GM18499 (cell line): ENCODE data around the gene DNAAF1.
"Not testable (repeated sequence)": the region's sequence is repeated elsewhere in the genome, so short reads cannot be mapped to it uniquely, and the experiment has no call there.

Source experiments
- ATAC-seq: cut with Tn5 transposase; IDR thresholded peaks from one replicate; pipeline ENCODE4 v1.9.1; 2021; ENCODE audit warnings: moderate number of reproducible peaks; ENCODE audit not compliant: insufficient read depth, unreplicated experiment

DNAAF1 gene

DNA sequence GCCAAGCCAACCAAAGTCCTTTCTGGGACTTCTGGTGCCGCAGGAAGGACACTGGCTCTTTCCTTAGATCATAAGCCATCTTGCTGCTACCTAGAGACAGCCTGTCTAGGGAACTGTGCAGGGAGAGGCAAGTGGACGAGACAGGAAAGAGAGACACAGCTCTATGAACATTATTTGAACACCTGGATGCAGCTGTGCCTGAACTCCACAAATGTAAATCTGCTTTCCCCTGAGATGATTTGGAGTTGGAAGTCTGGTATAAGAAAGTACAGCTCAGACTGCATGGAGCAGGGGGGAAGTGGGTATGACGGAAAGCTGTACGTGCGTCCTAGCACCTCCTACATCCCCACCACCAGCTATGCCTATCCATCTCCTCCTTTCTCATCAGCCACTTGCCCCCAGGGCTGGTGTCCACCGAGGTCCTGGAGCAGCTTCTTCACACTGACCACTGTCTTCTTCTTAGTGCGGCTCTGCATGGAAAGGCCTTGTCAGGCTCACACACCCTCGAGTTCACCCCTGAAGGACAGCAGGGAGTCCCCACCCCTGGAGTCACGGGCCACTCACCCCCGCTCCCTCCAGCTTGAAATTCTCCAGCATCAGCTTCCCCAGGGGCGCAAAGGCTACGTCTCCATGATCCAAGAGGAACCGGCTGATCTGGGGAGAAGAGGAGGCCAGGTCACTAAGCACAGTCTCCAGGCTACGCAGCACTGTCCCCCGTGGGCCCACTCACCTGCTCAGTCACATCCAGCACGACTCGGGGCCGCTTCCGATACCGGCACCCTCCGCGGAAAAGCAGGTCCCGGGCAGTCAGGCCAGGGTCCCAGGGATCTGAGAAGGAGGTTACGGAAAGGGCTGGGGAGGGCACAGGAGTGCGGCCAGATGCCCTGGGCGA is 37.8 kb downstream of the DNAAF1 start:
- no peak for ATAC-seq

GRCh38 chr16:84183572-84183875 is 38.4 kb downstream of the DNAAF1 start:
- ATAC-seq = no peak

GRCh38 chr16:84183911-84184591 is 38.9 kb downstream of the DNAAF1 start:
- ATAC-seq = no peak

GRCh38 chr16:84184775-84185174 is 39.7 kb downstream of the DNAAF1 start:
- no peak for ATAC-seq

DNA sequence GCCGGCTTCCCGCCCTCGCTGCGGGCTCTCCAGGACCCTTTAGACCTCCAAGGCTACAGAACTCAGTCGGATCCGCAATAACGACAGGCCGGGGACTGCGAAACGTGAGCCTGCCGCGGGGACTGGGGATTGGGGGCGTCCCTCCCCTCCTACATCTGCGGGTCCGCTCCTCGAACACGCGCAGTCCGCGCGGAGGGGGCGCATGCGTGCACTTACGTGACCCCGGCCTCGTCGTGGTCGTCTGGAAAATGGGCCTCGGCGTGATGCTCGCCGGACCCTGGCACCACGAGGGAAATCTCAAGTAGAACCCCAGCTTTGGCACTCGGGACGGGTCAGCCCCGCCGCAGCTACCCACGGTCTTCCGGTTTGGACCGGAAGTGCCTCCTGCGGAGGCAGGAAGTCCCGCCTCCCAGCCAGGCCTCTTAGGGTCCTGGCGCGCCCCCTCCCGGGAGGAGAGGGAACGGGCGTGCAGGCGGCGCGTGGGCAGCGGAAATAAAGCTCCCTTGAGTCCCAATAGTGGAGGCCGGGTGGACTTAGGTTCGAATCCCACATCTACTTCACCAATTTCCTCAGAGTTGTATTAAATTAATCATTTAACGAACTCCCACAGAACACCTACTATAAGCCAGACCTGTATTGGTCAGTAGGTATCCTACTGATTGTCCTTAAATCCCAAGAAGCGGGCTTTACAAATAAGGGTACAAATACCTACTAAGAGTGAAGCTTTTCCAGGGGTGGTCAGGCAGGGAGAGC is 41.8 kb downstream of the DNAAF1 start, which contains the start of gene TAF1C:
TAF1C (minus strand) TSS at position 373 of the 753 bp plus-strand sequence. CDS start 2,069 bp downstream, outside the sequence.
- peak; percentile 61 for ATAC-seq

- ATAC-seq = no peak
Observed at GRCh38 chr16:84190731-84191388, 45.8 kb downstream of the DNAAF1 start, which contains the start of gene ADAD2. Gene ADAD2, plus strand, starts transcription at chr16:84191157. Its CDS starts 74 bp downstream, at chr16:84191231.

DNA sequence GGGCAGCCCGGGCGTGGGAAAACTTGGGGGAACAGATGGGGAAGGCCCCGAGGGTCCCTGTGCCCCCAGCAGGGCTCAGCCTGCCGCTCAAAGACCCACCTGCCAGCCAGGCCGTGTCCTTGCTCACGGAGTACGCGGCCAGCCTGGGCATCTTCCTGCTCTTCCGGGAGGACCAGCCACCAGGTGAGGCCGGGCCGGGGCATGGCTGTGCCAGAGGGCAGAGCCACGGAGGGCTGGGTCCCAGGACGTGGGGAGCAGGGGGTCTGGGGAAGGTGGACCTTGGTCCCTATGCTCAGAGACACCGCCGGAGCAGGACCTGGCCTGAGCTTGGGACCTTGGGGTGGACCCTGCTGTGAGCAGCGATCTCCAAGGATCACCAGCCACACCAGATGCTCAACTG is 46.4 kb downstream of the DNAAF1 start:
- no peak for ATAC-seq

GRCh38 chr16:84193480-84193879 is 48.4 kb downstream of the DNAAF1 start:
- no peak for ATAC-seq

- ATAC-seq = no peak
Observed at GRCh38 chr16:84194018-84194417, 48.9 kb downstream of the DNAAF1 start.

DNA sequence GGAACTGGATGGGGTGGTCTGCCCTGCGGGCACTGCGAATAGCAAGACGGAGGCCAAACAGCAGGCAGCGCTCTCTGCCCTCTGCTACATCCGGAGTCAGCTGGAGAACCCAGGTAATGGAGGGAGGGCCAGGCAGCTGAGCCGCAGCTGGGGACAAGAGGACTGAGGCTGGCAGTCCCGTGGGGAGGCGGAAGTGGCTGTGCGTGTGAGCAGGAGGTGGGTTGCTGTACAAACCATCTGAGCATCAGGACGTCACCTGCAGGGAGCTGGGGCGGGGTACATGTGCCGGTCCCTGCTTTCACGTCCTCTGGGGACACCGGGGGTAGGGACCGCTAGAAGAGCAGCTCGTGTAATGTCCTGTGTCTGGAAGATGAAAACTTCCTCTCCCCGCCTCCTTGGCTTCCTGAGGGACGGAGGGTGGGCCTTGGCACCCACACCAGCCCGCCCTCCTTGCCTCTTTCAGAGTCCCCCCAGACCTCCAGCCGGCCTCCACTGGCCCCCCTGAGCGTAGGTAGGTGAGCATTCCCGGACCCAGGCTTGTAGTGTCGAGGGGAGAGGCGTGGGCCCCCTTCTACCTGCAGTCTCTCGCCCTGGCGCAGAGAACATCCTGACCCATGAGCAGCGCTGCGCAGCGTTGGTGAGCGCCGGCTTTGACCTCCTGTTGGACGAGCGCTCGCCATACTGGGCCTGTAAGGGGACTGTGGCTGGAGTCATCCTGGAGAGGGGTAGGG is 49.5 kb downstream of the DNAAF1 start:
- no peak for ATAC-seq

DNA sequence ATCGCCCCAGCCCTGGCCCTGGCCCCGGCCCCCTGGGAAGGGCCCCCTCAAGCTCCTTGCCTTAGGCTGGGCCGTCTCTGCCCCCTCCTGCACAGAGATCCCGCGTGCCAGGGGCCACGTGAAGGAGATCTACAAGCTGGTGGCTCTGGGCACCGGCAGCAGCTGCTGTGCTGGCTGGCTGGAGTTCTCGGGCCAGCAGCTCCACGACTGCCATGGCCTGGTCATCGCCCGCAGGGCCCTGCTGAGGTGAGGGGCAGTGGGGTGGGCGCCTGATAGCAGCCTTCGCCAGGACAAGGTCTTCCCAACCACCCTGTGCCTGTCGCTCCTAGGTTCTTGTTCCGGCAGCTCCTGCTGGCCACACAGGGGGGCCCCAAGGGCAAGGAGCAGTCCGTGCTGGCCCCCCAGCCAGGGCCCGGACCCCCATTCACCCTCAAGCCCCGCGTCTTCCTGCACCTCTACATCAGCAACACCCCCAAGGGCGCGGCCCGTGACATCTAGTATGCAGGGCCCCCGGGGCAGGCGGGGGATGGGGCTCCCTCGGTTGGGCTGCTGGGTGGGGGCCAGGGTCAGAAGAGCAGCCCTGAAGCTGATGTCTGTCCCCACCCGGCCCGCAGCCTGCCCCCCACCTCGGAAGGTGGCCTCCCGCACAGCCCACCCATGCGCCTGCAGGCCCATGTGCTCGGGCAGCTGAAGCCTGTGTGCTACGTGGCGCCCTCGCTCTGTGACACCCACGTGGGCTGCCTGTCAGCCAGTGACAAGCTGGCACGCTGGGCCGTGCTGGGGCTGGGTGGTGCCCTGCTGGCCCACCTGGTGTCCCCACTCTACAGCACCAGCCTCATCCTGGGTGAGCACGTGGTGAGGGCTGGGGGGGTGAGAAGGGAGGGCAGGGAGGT is 50.3 kb downstream of the DNAAF1 start:
- no peak for ATAC-seq

DNA sequence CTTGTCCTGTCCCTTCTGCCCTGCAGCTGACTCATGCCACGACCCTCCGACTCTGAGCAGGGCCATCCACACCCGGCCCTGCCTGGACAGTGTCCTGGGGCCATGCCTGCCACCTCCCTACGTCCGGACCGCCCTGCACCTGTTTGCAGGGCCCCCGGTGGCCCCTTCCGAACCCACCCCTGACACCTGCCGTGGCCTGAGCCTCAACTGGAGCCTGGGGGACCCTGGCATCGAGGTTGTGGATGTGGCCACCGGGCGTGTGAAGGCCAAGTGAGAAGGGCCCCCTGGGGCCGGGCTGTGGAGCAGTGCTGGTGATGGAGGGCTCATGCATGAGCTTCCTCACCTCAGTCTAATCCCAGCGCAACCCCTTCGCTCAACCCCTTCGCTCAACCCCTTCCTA is 51.0 kb downstream of the DNAAF1 start:
- no peak for ATAC-seq

- ATAC-seq = no peak
Observed at GRCh38 chr16:84196727-84197394, 51.8 kb downstream of the DNAAF1 start.

DNA sequence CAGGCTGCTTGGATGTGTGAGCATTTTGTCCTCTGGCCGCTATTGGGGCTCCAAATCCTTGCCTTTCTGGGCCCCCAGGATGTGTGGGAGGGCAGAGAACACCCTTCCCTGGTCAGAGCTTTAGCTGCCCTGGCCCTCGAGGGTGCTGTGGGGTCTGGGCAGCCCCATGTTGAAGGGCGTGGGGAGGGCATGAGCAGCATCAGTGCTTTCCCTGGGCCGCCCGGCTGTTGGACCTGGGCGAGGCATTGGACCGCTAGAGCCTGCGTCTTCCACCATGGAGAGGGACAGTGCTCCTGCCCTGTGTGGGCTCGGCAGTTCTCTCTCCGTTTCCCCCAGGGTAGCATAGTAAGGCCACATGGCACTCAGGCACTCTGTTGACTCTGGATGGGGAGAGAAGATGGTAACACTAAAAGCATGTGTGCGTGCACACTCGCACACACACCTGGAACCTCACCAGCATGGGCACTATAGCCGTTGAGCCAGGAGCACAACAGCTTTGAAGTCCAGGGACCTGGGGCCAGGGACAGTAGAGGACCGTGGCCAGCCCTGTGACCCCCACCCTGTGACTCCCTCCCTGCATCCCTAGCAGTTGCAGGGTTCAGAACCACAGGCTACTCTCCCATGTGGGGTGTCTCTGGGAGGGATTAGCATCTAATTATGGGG is 52.5 kb downstream of the DNAAF1 start:
- ATAC-seq = no peak

DNA sequence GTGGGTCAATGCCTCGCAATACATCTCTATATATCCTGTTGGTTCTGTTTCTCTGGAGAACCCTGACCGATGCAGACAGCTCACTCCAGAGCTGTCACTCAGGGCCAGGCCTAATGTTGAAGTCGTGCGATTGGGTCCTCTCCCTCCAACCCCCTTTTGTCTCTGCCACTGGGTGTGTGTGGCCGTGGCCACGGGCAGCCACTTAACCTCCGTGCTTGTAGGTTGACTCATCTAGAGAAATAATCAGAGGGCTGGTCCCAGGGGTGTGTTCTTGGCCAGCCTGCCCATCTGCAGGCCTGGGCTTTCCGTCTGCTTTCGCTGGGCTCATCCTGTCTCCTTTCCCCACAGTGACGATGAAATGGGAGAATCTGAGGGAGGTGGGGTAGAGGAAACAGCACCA is 53.3 kb downstream of the DNAAF1 start:
- ATAC-seq = no peak

DNA sequence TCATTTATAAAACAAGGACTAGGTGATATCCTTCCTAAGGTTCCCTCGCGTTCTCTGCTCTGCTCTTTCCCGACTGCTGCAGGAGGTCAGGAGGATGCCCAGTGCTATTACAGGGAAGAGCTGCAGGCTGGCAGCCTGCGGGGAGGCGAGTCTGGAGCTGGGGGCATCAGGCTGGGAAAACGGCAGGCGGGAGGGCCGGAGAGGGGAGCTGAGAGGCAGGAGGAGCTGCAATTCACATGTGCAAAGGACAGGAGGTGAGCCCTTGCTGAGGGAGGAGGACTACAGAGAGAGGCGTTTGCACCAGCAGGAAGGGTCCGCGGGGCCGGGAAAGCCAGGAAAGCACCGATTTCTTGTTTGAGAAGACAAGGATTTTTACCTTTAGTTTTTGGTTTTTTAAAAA is 54.0 kb downstream of the DNAAF1 start:
- no peak for ATAC-seq

DNA sequence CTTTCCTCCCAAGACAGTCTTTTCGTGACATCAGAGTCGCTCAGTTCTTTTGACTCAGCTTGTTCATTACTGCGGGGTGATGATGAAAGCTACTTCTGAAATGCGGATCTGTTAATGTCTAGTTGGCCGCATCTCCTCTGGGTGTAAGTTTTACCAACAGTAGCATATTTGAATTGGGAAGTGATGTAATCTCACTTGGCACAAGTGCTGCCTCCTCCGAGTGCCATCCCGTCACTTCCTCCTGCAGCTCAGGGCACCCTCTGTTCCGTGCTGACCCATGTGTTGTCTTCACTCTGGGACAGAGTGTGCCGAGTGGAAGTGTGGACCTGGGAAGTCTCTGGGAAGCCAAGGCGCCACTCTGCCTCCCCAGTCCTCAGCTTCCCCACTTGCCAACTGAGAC is 54.8 kb downstream of the DNAAF1 start:
- ATAC-seq = no peak

DNA sequence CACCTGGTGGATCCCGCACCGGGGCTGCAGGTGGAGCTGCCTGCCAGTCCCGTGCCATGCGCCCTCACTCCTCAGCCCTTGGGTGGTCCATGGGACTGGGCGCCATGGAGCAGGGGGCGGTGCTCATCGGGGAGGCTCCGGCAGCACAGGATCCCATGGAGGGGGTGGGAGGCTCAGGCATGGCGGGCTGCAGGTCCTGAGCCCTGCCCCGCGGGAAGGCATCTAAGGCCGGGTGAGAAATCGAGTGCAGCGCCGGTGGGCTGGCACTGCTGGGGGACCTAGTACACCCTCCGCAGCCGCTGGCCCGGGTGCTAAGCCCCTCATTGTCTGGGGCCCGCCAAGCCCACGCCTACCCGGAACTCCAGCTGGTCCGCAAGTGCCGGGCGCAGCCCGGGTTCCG is 59.4 kb downstream of the DNAAF1 start:
- not testable (repeated sequence) for ATAC-seq
